ENCODE measurements around the gene FBXW11.

- TF ChIP-seq, protein P1, sequence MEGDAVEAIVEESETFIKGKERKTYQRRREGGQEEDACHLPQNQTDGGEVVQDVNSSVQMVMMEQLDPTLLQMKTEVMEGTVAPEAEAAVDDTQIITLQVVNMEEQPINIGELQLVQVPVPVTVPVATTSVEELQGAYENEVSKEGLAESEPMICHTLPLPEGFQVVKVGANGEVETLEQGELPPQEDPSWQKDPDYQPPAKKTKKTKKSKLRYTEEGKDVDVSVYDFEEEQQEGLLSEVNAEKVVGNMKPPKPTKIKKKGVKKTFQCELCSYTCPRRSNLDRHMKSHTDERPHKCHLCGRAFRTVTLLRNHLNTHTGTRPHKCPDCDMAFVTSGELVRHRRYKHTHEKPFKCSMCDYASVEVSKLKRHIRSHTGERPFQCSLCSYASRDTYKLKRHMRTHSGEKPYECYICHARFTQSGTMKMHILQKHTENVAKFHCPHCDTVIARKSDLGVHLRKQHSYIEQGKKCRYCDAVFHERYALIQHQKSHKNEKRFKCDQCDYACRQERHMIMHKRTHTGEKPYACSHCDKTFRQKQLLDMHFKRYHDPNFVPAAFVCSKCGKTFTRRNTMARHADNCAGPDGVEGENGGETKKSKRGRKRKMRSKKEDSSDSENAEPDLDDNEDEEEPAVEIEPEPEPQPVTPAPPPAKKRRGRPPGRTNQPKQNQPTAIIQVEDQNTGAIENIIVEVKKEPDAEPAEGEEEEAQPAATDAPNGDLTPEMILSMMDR (IDR thresholded peaks at IDR 0.05) = no peak
- TF ChIP-seq POLR2A (IDR thresholded peaks at IDR 0.05) = no peak
These were observed 175.8 kb downstream of the FBXW11 start for GRCh38 chr5:171830686-171831085.
